Endothelial cell of umbilical vein (primary cell): ENCODE results near the gene R3HDML. TPM values are rescaled to one million over a fixed set of nuclear protein-coding genes. Genes with fewer than 3 reads are reported as not detected.

Experiments used
- BruUV-seq: library from RNA; stranded (reverse); fragments of 400-500 nt; replicated peaks from 2 replicates; lab custom pipeline; 2021; lab: Mats Ljungman, UMichigan
- CTCF ChIA-PET: fragments of 300-600, 350-600 bp; sonication (Branson Sonifier 250); formaldehyde crosslinking; loops from one replicate; lab custom pipeline; 2021; ENCODE audit warnings: antibody characterized with exemption, inconsistent platforms; lab: Charles Lee
- POLR2A ChIA-PET: fragments of 300-600, 350-600 bp; sonication (Branson Sonifier 250); formaldehyde crosslinking; loops from one replicate; lab custom pipeline; 2021; ENCODE audit warnings: antibody characterized with exemption, inconsistent platforms; lab: Charles Lee
- DNase-seq: peaks from one replicate; pipeline ENCODE4 v3.0.0-alpha.2; 2011; ENCODE audit warnings: low read depth, low spot score
- FAIRE-seq: peaks from 2 replicates; lab custom pipeline; 2011; peaks lifted over from hg19 to GRCh38; lab: Jason Lieb, UNC
- H2AFZ ChIP-seq: 2 replicates; pipeline ENCODE4 v1.6.0; 2012; ENCODE audit warnings: low read depth, low read length, control low read depth, inconsistent platforms
- H3K27ac ChIP-seq: 2 replicates; pipeline ENCODE4 v1.5.1; 2011; ENCODE audit warnings: low read depth, mild to moderate bottlenecking, control low read depth, low read length, moderate library complexity; ENCODE audit not compliant: insufficient read depth
- H3K27me3 ChIP-seq, 2 experiments: 2 replicates each; pipeline versions ENCODE4 v1.6.0 to v1.6.1; 2011; ENCODE audit warnings: low read length in 2 of 2, mixed read lengths in 1 of 2; ENCODE audit not compliant: control insufficient read depth in 2 of 2, insufficient read depth in 2 of 2
- H3K36me3 ChIP-seq, 2 experiments: 2 replicates in 1 of 2; 3 replicates in 1 of 2; pipeline ENCODE4 v1.5.1; 2011; ENCODE audit warnings: low read length in 2 of 2, mild to moderate bottlenecking in 1 of 2, moderate library complexity in 1 of 2; ENCODE audit not compliant: control insufficient read depth in 2 of 2, insufficient read depth in 2 of 2; ENCODE audit errors: extremely low read depth in 1 of 2
- H3K4me1 ChIP-seq: 3 replicates; pipeline ENCODE4 v1.5.1; 2011; ENCODE audit warnings: mild to moderate bottlenecking, low read length; ENCODE audit not compliant: control insufficient read depth, insufficient read depth; ENCODE audit errors: extremely low read depth
- H3K4me2 ChIP-seq: 2 replicates; pipeline ENCODE4 v1.6.1; 2011; ENCODE audit warnings: low read length, control low read depth, mixed read lengths; ENCODE audit not compliant: insufficient read depth
- H3K4me3 ChIP-seq, 3 experiments: fragments of 200-600 bp in 1 of 3; sonication (generic), shearing (Covaris generic) in 1 of 3; replicated peaks in 1 of 3; 2 replicates each; pipeline ENCODE4 v1.5.1; 2011 to 2016; ENCODE audit warnings: control low read depth in 3 of 3, low read length in 3 of 3, mild to moderate bottlenecking in 2 of 3, inconsistent platforms in 1 of 3, low read depth in 1 of 3, moderate library complexity in 1 of 3; ENCODE audit not compliant: insufficient read depth in 1 of 3
- H3K79me2 ChIP-seq: 2 replicates; pipeline ENCODE4 v1.6.0; 2012; ENCODE audit warnings: low read length, inconsistent platforms; ENCODE audit not compliant: control insufficient read depth, insufficient read depth
- H3K9ac ChIP-seq: replicated peaks from 2 replicates; pipeline ENCODE3; 2011; ENCODE audit warnings: low read length, control low read depth; ENCODE audit not compliant: insufficient read depth; ENCODE audit errors: extremely low read depth
- H3K9me1 ChIP-seq: replicated peaks from 3 replicates; pipeline ENCODE4 v1.6.0; 2011; ENCODE audit warnings: mild to moderate bottlenecking, low read length; ENCODE audit not compliant: control insufficient read depth, insufficient read depth; ENCODE audit errors: extremely low read depth
- H3K9me3 ChIP-seq: replicated peaks from 2 replicates; pipeline ENCODE4 v1.5.1; 2012; ENCODE audit warnings: low read length, inconsistent platforms; ENCODE audit not compliant: control insufficient read depth, insufficient read depth
- H4K20me1 ChIP-seq: replicated peaks from 2 replicates; pipeline ENCODE3; 2011; ENCODE audit warnings: mild to moderate bottlenecking, low read length; ENCODE audit not compliant: control insufficient read depth, insufficient read depth; ENCODE audit errors: extremely low read depth
- CTCF ChIP-seq, 2 donors: IDR thresholded peaks; 1 replicate in 1 of 2; 2 replicates in 1 of 2; pipeline ENCODE4 v1.5.1; 2011; ENCODE audit warnings: low read length in 2 of 2, mild to moderate bottlenecking in 2 of 2, moderate library complexity in 2 of 2, control low read depth in 1 of 2, inconsistent platforms in 1 of 2, low read depth in 1 of 2; ENCODE audit not compliant: insufficient read depth in 1 of 2; ENCODE audit errors: extremely low read depth in 1 of 2
- EZH2 ChIP-seq: IDR thresholded peaks from 2 replicates; pipeline ENCODE4 v1.6.1; 2012; ENCODE audit warnings: borderline replicate concordance, low read depth, mild to moderate bottlenecking, moderate library complexity, low read length, inconsistent platforms; ENCODE audit not compliant: severe bottlenecking
- FOS ChIP-seq: IDR thresholded peaks from 2 replicates; pipeline ENCODE4 v1.6.1; 2011; ENCODE audit warnings: mild to moderate bottlenecking, low read length, moderate library complexity, borderline replicate concordance; ENCODE audit not compliant: insufficient read depth
- GATA2 ChIP-seq: IDR thresholded peaks from 2 replicates; pipeline ENCODE4 v1.7.0; 2011; ENCODE audit warnings: low read depth, mild to moderate bottlenecking, moderate library complexity, mixed read lengths, low read length; ENCODE audit not compliant: insufficient read length, insufficient read depth
- JUN ChIP-seq: IDR thresholded peaks from 2 replicates; pipeline ENCODE4 v1.6.1; 2011; ENCODE audit warnings: borderline replicate concordance, low read depth; ENCODE audit not compliant: insufficient read length, insufficient read depth
- MAX ChIP-seq: IDR thresholded peaks from 2 replicates; pipeline ENCODE4 v1.6.1; 2011; ENCODE audit not compliant: insufficient read depth, insufficient read length
- MYC ChIP-seq: IDR thresholded peaks from one replicate; pipeline ENCODE4 v1.6.1; 2011; ENCODE audit warnings: mild to moderate bottlenecking, low read depth, low read length
- POLR2A ChIP-seq: IDR thresholded peaks from 2 replicates; pipeline ENCODE4 v1.6.1; 2012; ENCODE audit warnings: low read depth, mild to moderate bottlenecking, control low read depth, low read length
- POLR2AphosphoS5 ChIP-seq: IDR thresholded peaks from 2 replicates; pipeline ENCODE4 v1.6.1; 2012; ENCODE audit warnings: low read depth, mild to moderate bottlenecking, control low read depth, low read length, moderate library complexity; ENCODE audit not compliant: insufficient read depth
- dilution Hi-C: fragments of 300-500 bp; cut with MboI; formaldehyde crosslinking; loops from one replicate; pipeline ENCODE4 v1.15.0; 2019; ENCODE audit warnings: low sequenced_read_pairs; ENCODE audit not compliant: extremely low pct_ligation_motif_present
- intact Hi-C: fragments of 100-400 bp; cut with micrococcal nuclease; formaldehyde crosslinking; loops from one replicate; pipeline ENCODE4 v1.10.0; 2022
- polyA plus RNA-seq, 4 experiments: library from polyadenylated mRNA; depleted of rRNA in 3 of 4; stranded (reverse) in 3 of 4; unstranded in 1 of 4; fragments of >200 nt; gene quantifications; 2 replicates each; pipeline versions ENCODE4 v1.2.1 to v1.2.3, GENCODE V29; 2011 to 2012; ENCODE audit warnings: missing spikeins in 1 of 4
- total RNA-seq: library from RNA; stranded (reverse); gene quantifications from 2 replicates; pipeline ENCODE4 v1.2.3, GENCODE V29; 2021

Gene R3HDML
- total and polyA plus RNA-seq, 2 donors (not counting 3 experiments of a cell fraction or from before 2014, with no cell fraction given) = not detected

GRCh38 chr20:44360221-44360620, 23.4 kb downstream of the R3HDML start:
- H4K20me1 ChIP-seq = no peaks in the 10 kb centered on the region
- no peak for TF ChIP-seq POLR2AphosphoS5
- no peak for TF ChIP-seq MAX
- no peak for TF ChIP-seq MYC
- no peaks in the 10 kb centered on the region for H3K79me2 ChIP-seq
- H2AFZ ChIP-seq = no peak overlapping the region
- no peak overlapping the region for H3K27ac ChIP-seq
- H3K4me1 ChIP-seq = no peaks in the 10 kb centered on the region
- BruUV-seq = no TSS peak
- no peaks in the 10 kb centered on the region for H3K27me3 ChIP-seq
- POLR2A ChIA-PET = no interaction called here
- no peaks in the 10 kb centered on the region for H3K9me3 ChIP-seq
- no peaks in the 10 kb centered on the region for H3K36me3 ChIP-seq
- FAIRE-seq (no peak), DNase-seq (no peak)
- dilution Hi-C loops (no loop called here), intact Hi-C loops (no loop called here)
- no peaks in the 10 kb centered on the region for H3K9me1 ChIP-seq
- H3K9ac ChIP-seq = no peak overlapping the region
- H3K4me2 ChIP-seq = no peak overlapping the region
- CTCF ChIA-PET = interaction anchor here (1.0 kb wide), 2 partner anchors 50 to 244 kb away, joined by 3 read pairs; partner anchors contain the start of gene FITM2
- H3K4me3 ChIP-seq = no peak overlapping the region

- Histone ChIP-seq H3K4me1 (no peaks in the 10 kb centered on the region), H3K27me3 (no peaks in the 10 kb centered on the region), H3K9me3 (no peaks in the 10 kb centered on the region), H3K36me3 (no peaks in the 10 kb centered on the region), H2AFZ (no peak overlapping the region), H3K4me2 (no peak overlapping the region), H3K27ac (no peak overlapping the region), H3K79me2 (no peaks in the 10 kb centered on the region), H3K4me3 (no peak overlapping the region), H3K9ac (no peak overlapping the region), H3K9me1 (no peaks in the 10 kb centered on the region), H4K20me1 (no peaks in the 10 kb centered on the region)
- no peak for FAIRE-seq
- DNase-seq = no peak
- TF ChIP-seq JUN (no peak), FOS (no peak), EZH2 (no peak), GATA2 (no peak), MAX (no peak), POLR2AphosphoS5 (no peak), CTCF (IDR thresholded peaks at IDR 0.05; ENCODE audit: extremely low read depth in 1 of 2, insufficient read depth in 1 of 2, low read depth in 1 of 2, low read length in 2 of 2) (no peak), MYC (no peak), POLR2A (no peak)
- intact Hi-C loops (no loop called here), dilution Hi-C loops (no loop called here)
- CTCF ChIA-PET = interaction anchor here (0.6 to 1.0 kb wide), 2 partner anchors 23 to 50 kb away, joined by 3 read pairs; partner anchors contain the start of gene FITM2
- POLR2A ChIA-PET = no interaction called here
- no TSS peak for BruUV-seq
Measured at GRCh38 chr20:44361021-44361420, 24.2 kb downstream of the R3HDML start.
